Stimulated activated CD8-positive, alpha-beta memory T cell treated with anti-CD3 and anti-CD28 coated beads, Interleukin-15, amount 100 ng/mL, for 48 hours (primary cell): ENCODE measurements around the gene SRRT.
"Not testable (repeated sequence)": the region's sequence is repeated elsewhere in the genome, so short reads cannot be mapped to it uniquely, and the experiment has no call there.

ENCODE experiments used
- DNase-seq, 2 donors: peaks; one replicate each; pipeline ENCODE4 v3.0.0-alpha.2; 2020; ENCODE audit warnings: low read depth in 2 of 2

Gene SRRT

GRCh38 chr7:100935381-100935780 lies 60.5 kb downstream of the SRRT start:
- not testable (repeated sequence) for DNase-seq

DNA sequence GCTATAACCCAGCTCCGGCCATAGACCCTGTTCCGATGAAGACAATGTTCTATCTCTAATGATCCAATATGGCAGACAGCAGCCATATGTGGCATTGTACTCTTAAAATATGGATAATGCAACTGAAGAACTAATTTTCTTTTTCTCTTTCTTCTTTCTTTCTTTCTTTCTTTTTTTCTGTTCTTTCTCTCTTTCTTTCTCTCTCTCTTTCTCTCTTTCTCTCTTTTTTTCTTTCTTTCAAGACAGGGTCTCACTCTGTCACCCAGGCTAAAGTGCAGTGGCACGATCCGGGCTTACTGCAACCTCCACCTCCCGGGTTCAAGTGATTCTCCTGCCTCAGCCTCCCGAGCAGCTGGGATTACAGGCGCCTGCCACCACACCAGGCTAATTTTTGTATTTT lies 61.3 kb downstream of the SRRT start:
- DNase-seq, result not testable (repeated sequence)
